HepG2 (cell line): ENCODE data around the gene UBXN2A. TPM values are rescaled to one million over a fixed set of nuclear protein-coding genes. Genes with fewer than 3 reads are reported as not detected.
A peak's percentile ranks its signal among the peaks of the same experiment; 100 is the strongest.

Source experiments
- AGO2 ChIP-seq: fragments of 200-400 bp; formaldehyde crosslinking; optimal IDR thresholded peaks from 2 replicates; pipeline ENCODE3; 2017; ENCODE audit warnings: mild to moderate bottlenecking, low read depth, low read length, moderate library complexity
- NPAS2 ChIP-seq: sonication (generic); formaldehyde crosslinking; IDR thresholded peaks from 2 replicates; pipeline ENCODE4 v1.8.0; 2022; ENCODE audit warnings: mild to moderate bottlenecking, missing genetic modification reagents, borderline replicate concordance
- PHB2 ChIP-seq: fragments of 450-650 bp; IDR thresholded peaks from 2 replicates; pipeline ENCODE4 v1.6.1; 2018; ENCODE audit not compliant: partially characterized antibody
- POLR2AphosphoS2 ChIP-seq: IDR thresholded peaks from 2 replicates; pipeline ENCODE4 v1.6.1; 2011; ENCODE audit warnings: low read depth, low read length, improper control_type of control experiment
- REL ChIP-seq: sonication (generic); formaldehyde crosslinking; conservative IDR thresholded peaks from 2 replicates; pipeline ENCODE4 v1.8.0; 2022; ENCODE audit warnings: mild to moderate bottlenecking, missing genetic modification reagents, moderate library complexity
- RFX1 ChIP-seq: fragments of 450-650 bp; IDR thresholded peaks from 2 replicates; pipeline ENCODE4 v1.6.1; 2017
- WIZ ChIP-seq: sonication (generic); formaldehyde crosslinking; IDR thresholded peaks from 2 replicates; pipeline ENCODE4 v1.5.1; 2020; ENCODE audit warnings: mild to moderate bottlenecking, missing genetic modification reagents
- ZNF235 ChIP-seq: sonication (generic); formaldehyde crosslinking; IDR thresholded peaks from 2 replicates; pipeline ENCODE4 v1.8.1; 2023; ENCODE audit warnings: mild to moderate bottlenecking, missing genetic modification reagents, borderline replicate concordance
- ZNF510 ChIP-seq: sonication (generic); formaldehyde crosslinking; IDR thresholded peaks from 2 replicates; pipeline ENCODE4 v1.4.0; 2020; ENCODE audit warnings: low read depth, mild to moderate bottlenecking, missing genetic modification reagents
- ZNF615 ChIP-seq: sonication (generic); formaldehyde crosslinking; IDR thresholded peaks from 2 replicates; pipeline ENCODE4 v1.5.0; 2020; ENCODE audit warnings: mild to moderate bottlenecking, missing genetic modification reagents, borderline replicate concordance
- ZSCAN12 ChIP-seq: sonication (generic); formaldehyde crosslinking; IDR thresholded peaks from 2 replicates; pipeline ENCODE4 v1.9.0; 2021; ENCODE audit warnings: mild to moderate bottlenecking, missing genetic modification reagents
- polyA plus RNA-seq, 8 experiments: library from polyadenylated mRNA; depleted of rRNA in 3 of 8; stranded (reverse) in 7 of 8; unstranded in 1 of 8; fragments of >200 nt; fragmentation: Illumina TruSeq in 4 of 8; extraction: Trizol in 4 of 8; gene quantifications; 2 replicates each; pipeline versions ENCODE4 v1.2.1 to v1.2.3, GENCODE V29; 2011 to 2016; ENCODE audit warnings: low read depth in 4 of 8, missing spikeins in 1 of 8, mixed read lengths in 1 of 8; ENCODE audit not compliant: insufficient read depth in 1 of 8
- total RNA-seq, 5 experiments: library from RNA; depleted of rRNA; stranded (reverse); fragments of >200 nt; fragmentation: Illumina TruSeq; extraction: Trizol; gene quantifications; 2 replicates each; pipeline ENCODE4 v1.2.3, GENCODE V29; 2016; ENCODE audit warnings: low read depth in 1 of 5
- TF ChIP-seq, protein P1 (sequence below): sonication (generic); formaldehyde crosslinking; IDR thresholded peaks from 2 replicates; pipeline ENCODE4 v1.5.1; 2020; ENCODE audit warnings: mild to moderate bottlenecking, missing genetic modification reagents, moderate library complexity
- TF ChIP-seq, protein P2 (sequence below): fragments of 450-650 bp; IDR thresholded peaks from 2 replicates; pipeline ENCODE4 v1.6.1; 2016
- TF ChIP-seq, protein P3 (sequence below): sonication (generic); formaldehyde crosslinking; conservative IDR thresholded peaks from 2 replicates; pipeline ENCODE4 v1.5.0; 2020; ENCODE audit warnings: missing genetic modification reagents
- TF ChIP-seq, protein P4 (sequence below): sonication (generic); formaldehyde crosslinking; conservative IDR thresholded peaks from 2 replicates; pipeline ENCODE4 v1.8.0; 2022; ENCODE audit warnings: low read depth, missing genetic modification reagents
- TF ChIP-seq, protein P5 (sequence below): sonication (generic); formaldehyde crosslinking; IDR thresholded peaks from 2 replicates; pipeline ENCODE4 v1.5.0; 2020; ENCODE audit warnings: missing genetic modification reagents, mild to moderate bottlenecking, borderline replicate concordance
- TF ChIP-seq, protein P6 (sequence below): sonication (generic); formaldehyde crosslinking; IDR thresholded peaks from 2 replicates; pipeline ENCODE4 v1.4.0; 2020; ENCODE audit warnings: missing genetic modification reagents

Gene UBXN2A
- total and polyA plus RNA-seq, 2 of the 13 experiments (the other 11 are each of a cell fraction or from before 2014, with no cell fraction given): 8.3 to 20.9 TPM

DNA sequence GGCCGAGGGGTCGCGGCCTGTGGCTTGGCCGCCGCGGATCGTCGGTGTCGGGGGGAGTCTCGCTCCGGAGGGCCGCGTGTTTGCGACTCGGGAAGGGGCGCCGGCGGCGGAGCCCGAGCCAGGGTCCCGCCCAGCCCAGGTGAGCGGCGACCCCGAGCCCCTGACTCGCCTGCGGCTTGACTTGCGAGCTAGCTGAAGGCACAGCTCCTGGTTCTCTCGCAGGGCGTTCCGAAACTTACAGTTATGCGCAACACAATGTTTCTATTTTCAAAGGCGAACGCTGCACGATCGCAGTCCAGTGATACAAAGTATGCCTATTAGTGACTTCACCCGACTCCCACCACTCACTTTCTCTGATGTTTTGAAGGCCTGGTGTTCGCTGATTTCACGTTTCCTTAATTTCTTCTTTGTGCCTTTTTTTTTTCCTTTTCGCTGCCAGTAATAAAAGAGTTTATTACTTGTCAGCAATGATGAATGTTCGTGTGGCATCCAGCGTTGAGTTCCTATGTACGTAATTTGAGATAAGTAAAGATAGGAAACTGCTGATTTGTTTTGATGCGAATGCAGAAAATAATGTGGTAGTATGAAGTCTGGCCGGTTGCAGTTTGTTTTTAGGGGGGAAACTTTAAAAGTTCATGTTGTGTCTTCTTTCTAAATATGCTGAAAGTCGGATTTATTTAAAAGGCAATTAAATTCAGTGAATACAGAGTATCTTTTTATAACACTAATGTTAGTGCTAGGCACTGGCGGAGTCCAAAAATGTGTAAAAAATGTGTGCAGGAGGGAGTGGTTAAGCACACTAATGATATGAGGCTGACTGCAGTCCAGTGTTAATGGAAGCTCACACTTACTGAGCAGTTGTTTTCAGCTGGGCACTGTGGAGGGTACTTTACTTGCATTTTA lies 706 bp downstream of the UBXN2A start (continued):
- TF ChIP-seq, protein P1, sequence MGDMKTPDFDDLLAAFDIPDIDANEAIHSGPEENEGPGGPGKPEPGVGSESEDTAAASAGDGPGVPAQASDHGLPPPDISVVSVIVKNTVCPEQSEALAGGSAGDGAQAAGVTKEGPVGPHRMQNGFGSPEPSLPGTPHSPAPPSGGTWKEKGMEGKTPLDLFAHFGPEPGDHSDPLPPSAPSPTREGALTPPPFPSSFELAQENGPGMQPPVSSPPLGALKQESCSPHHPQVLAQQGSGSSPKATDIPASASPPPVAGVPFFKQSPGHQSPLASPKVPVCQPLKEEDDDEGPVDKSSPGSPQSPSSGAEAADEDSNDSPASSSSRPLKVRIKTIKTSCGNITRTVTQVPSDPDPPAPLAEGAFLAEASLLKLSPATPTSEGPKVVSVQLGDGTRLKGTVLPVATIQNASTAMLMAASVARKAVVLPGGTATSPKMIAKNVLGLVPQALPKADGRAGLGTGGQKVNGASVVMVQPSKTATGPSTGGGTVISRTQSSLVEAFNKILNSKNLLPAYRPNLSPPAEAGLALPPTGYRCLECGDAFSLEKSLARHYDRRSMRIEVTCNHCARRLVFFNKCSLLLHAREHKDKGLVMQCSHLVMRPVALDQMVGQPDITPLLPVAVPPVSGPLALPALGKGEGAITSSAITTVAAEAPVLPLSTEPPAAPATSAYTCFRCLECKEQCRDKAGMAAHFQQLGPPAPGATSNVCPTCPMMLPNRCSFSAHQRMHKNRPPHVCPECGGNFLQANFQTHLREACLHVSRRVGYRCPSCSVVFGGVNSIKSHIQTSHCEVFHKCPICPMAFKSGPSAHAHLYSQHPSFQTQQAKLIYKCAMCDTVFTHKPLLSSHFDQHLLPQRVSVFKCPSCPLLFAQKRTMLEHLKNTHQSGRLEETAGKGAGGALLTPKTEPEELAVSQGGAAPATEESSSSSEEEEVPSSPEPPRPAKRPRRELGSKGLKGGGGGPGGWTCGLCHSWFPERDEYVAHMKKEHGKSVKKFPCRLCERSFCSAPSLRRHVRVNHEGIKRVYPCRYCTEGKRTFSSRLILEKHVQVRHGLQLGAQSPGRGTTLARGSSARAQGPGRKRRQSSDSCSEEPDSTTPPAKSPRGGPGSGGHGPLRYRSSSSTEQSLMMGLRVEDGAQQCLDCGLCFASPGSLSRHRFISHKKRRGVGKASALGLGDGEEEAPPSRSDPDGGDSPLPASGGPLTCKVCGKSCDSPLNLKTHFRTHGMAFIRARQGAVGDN (CRISPR knock-in tag): peak; percentile 45
- no peak for TF ChIP-seq NPAS2
- no peak for TF ChIP-seq RFX1
- TF ChIP-seq, protein P2, sequence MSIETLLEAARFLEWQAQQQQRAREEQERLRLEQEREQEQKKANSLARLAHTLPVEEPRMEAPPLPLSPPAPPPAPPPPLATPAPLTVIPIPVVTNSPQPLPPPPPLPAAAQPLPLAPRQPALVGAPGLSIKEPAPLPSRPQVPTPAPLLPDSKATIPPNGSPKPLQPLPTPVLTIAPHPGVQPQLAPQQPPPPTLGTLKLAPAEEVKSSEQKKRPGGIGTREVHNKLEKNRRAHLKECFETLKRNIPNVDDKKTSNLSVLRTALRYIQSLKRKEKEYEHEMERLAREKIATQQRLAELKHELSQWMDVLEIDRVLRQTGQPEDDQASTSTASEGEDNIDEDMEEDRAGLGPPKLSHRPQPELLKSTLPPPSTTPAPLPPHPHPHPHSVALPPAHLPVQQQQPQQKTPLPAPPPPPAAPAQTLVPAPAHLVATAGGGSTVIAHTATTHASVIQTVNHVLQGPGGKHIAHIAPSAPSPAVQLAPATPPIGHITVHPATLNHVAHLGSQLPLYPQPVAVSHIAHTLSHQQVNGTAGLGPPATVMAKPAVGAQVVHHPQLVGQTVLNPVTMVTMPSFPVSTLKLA: no peak
- no peak for TF ChIP-seq ZNF510 (CRISPR knock-in tag)
- TF ChIP-seq, protein P3, sequence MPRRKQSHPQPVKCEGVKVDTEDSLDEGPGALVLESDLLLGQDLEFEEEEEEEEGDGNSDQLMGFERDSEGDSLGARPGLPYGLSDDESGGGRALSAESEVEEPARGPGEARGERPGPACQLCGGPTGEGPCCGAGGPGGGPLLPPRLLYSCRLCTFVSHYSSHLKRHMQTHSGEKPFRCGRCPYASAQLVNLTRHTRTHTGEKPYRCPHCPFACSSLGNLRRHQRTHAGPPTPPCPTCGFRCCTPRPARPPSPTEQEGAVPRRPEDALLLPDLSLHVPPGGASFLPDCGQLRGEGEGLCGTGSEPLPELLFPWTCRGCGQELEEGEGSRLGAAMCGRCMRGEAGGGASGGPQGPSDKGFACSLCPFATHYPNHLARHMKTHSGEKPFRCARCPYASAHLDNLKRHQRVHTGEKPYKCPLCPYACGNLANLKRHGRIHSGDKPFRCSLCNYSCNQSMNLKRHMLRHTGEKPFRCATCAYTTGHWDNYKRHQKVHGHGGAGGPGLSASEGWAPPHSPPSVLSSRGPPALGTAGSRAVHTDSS (CRISPR knock-in tag): no peak
- TF ChIP-seq, protein P4, sequence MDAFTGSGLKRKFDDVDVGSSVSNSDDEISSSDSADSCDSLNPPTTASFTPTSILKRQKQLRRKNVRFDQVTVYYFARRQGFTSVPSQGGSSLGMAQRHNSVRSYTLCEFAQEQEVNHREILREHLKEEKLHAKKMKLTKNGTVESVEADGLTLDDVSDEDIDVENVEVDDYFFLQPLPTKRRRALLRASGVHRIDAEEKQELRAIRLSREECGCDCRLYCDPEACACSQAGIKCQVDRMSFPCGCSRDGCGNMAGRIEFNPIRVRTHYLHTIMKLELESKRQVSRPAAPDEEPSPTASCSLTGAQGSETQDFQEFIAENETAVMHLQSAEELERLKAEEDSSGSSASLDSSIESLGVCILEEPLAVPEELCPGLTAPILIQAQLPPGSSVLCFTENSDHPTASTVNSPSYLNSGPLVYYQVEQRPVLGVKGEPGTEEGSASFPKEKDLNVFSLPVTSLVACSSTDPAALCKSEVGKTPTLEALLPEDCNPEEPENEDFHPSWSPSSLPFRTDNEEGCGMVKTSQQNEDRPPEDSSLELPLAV (CRISPR knock-in tag): no peak
- peak; percentile 62 for TF ChIP-seq AGO2
- no peak for TF ChIP-seq WIZ
- TF ChIP-seq POLR2AphosphoS2: no peak
- TF ChIP-seq ZNF615 (CRISPR knock-in tag): no peak
- TF ChIP-seq PHB2: no peak
- no peak for TF ChIP-seq ZSCAN12 (CRISPR knock-in tag)
- TF ChIP-seq, protein P5, sequence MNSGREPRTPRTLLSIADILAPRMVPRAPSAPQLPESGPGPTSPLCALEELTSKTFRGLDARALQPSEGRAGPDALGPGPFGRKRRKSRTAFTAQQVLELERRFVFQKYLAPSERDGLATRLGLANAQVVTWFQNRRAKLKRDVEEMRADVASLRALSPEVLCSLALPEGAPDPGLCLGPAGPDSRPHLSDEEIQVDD (CRISPR knock-in tag): no peak; the same call in 1 of the 2 replicates
- TF ChIP-seq, protein P6, sequence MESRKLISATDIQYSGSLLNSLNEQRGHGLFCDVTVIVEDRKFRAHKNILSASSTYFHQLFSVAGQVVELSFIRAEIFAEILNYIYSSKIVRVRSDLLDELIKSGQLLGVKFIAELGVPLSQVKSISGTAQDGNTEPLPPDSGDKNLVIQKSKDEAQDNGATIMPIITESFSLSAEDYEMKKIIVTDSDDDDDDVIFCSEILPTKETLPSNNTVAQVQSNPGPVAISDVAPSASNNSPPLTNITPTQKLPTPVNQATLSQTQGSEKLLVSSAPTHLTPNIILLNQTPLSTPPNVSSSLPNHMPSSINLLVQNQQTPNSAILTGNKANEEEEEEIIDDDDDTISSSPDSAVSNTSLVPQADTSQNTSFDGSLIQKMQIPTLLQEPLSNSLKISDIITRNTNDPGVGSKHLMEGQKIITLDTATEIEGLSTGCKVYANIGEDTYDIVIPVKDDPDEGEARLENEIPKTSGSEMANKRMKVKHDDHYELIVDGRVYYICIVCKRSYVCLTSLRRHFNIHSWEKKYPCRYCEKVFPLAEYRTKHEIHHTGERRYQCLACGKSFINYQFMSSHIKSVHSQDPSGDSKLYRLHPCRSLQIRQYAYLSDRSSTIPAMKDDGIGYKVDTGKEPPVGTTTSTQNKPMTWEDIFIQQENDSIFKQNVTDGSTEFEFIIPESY: no peak
- TF ChIP-seq ZNF235 (CRISPR knock-in tag): 0 out of 2 replicates have a peak, but pooled peaks have one; percentile 10
- TF ChIP-seq REL (CRISPR knock-in tag): no peak
